ENCODE results near the gene TMEM120A. TPM values are rescaled to one million over a fixed set of nuclear protein-coding genes. Genes with fewer than 3 reads are reported as not detected.
A peak's percentile ranks its signal among the peaks of the same experiment; 100 is the strongest.
"Not testable (repeated sequence)": the region's sequence is repeated elsewhere in the genome, so short reads cannot be mapped to it uniquely, and the experiment has no call there.

The TMEM120A gene
- 10 to 100 TPM; 63.5 to 98.3 TPM for total RNA-seq
- long read RNA-seq, transcript TMEM120A-204 (11 exons, 1,352 nt), result minor isoform, 14 of 129 reads
- long read RNA-seq, transcript TMEM120A-214 (12 exons, 1,456 nt), result major isoform, 83 of 129 reads
- long read RNA-seq, transcript TMEM120A-203 (12 exons, 1,161 nt), result minor isoform, 6 of 129 reads
- long read RNA-seq, partial matches to known transcripts, result 3 of 129 reads
- long read RNA-seq, other reads (novel, unspliced or antisense), result 22 of 129 reads

- intact Hi-C loops (cut with DNase I), result loop anchor here in 1 of 2 donors (2.0 kb wide), 1 partner anchor 80 kb away; the partner anchor contains the start of gene POR
- ATAC-seq (peak; percentile 92 to 95), DNase-seq (peak; percentile 99)
Measured at GRCh38 chr7:75994388-75995051, at the start of gene TMEM120A. Gene TMEM120A, minus strand, starts transcription at chr7:75994595. Its CDS starts 25 bp downstream, at chr7:75994570.

GRCh38 chr7:76040126-76040525, 45.7 kb upstream of the TMEM120A start:
- DNase-seq (no peak), ATAC-seq (no peak)
- intact Hi-C loops (cut with DNase I), result no loop called here

GRCh38 chr7:76037310-76037709, 42.9 kb upstream of the TMEM120A start:
- intact Hi-C loops (cut with DNase I), result no loop called here
- DNase-seq (peak; percentile 34), ATAC-seq (peak; percentile 80 to 82)

GRCh38 chr7:76031964-76032363, 37.6 kb upstream of the TMEM120A start:
- DNase-seq (no peak), ATAC-seq (no peak)
- intact Hi-C loops (cut with DNase I), result no loop called here

GRCh38 chr7:76029682-76030081, 35.3 kb upstream of the TMEM120A start:
- DNase-seq; ATAC-seq; intact Hi-C loops (cut with DNase I): not testable (repeated sequence)

GRCh38 chr7:76023002-76023401, 28.6 kb upstream of the TMEM120A start:
- DNase-seq (no peak), ATAC-seq (peak; percentile 20 to 60)

GRCh38 chr7:76022026-76022780, 27.8 kb upstream of the TMEM120A start:
- intact Hi-C loops (cut with DNase I), result no loop called here
- DNase-seq (no peak), ATAC-seq (no peak)

More at GRCh38 chr7:76023002-76023401, 28.6 kb upstream of the TMEM120A start:
- intact Hi-C loops (cut with DNase I), result no loop called here

GRCh38 chr7:76020031-76020714, 25.8 kb upstream of the TMEM120A start:
- ATAC-seq, result peak; percentile 56 to 79
- DNase-seq, result peak; percentile 79
- intact Hi-C loops (cut with DNase I), result loop anchor here in 1 of 2 donors (1.0 kb wide), 1 partner anchor 154 kb away; no protein-coding TSS in a partner anchor

- not testable (repeated sequence) for DNase-seq, ATAC-seq
- intact Hi-C loops (cut with DNase I), result loop anchor here in 1 of 2 donors (5.0 kb wide), 1 partner anchor 151 kb away; no protein-coding TSS in a partner anchor
Measured at GRCh38 chr7:76018520-76018919, 24.1 kb upstream of the TMEM120A start.

GRCh38 chr7:76016191-76016947, 22.0 kb upstream of the TMEM120A start:
- intact Hi-C loops (cut with DNase I), result loop anchor here in 1 of 2 donors (5.0 kb wide), 1 partner anchor 149 kb away; no protein-coding TSS in a partner anchor
- DNase-seq (no peak), ATAC-seq (peak in 1 of 2 donors; percentile 23)

- peak; percentile 78 for DNase-seq
- intact Hi-C loops (cut with DNase I), result no loop called here
- ATAC-seq, result peak; percentile 85 to 94
Measured at GRCh38 chr7:76011442-76011861, 17.1 kb upstream of the TMEM120A start.

- ATAC-seq (no peak), DNase-seq (no peak)
- intact Hi-C loops (cut with DNase I), result no loop called here
Measured at GRCh38 chr7:76009672-76010600, 15.5 kb upstream of the TMEM120A start.

GRCh38 chr7:76008156-76008687, 13.8 kb upstream of the TMEM120A start:
- no peak for ATAC-seq
- DNase-seq, result no peak
- intact Hi-C loops (cut with DNase I), result no loop called here

GRCh38 chr7:76005004-76005403, 10.6 kb upstream of the TMEM120A start:
- ATAC-seq; DNase-seq; intact Hi-C loops (cut with DNase I): not testable (repeated sequence)

- DNase-seq (no peak), ATAC-seq (no peak)
- intact Hi-C loops (cut with DNase I), result no loop called here
Measured at GRCh38 chr7:76003351-76003750, 9.0 kb upstream of the TMEM120A start.

GRCh38 chr7:76002822-76003221, 8.4 kb upstream of the TMEM120A start:
- intact Hi-C loops (cut with DNase I), result no loop called here
- DNase-seq (no peak), ATAC-seq (no peak)

GRCh38 chr7:76002139-76002538, 7.7 kb upstream of the TMEM120A start:
- ATAC-seq, result no peak
- DNase-seq, result no peak
- intact Hi-C loops (cut with DNase I), result no loop called here

All from left cardiac atrium (tissue), 4 donors.